ENCODE data around the gene SLC12A8.

GRCh38 chr3:125142940-125143339, 69.6 kb downstream of the SLC12A8 start:
- TF ChIP-seq EZH2 (optimal IDR thresholded peaks at IDR 0.05; ENCODE audit: low read depth, low read length) (no peak), CTCF (IDR thresholded peaks at IDR 0.05; ENCODE audit: low read length) (no peak)
